Upper lobe of left lung (tissue), 4 donors: ENCODE data around the gene TACC2.

Source experiments
- CTCF ChIP-seq, 6 experiments: fragments of 450-650 bp in 4 of 6; fragments of 200-600 bp in 2 of 6; sonication (generic) in 2 of 6; IDR thresholded peaks; one replicate each; pipeline ENCODE4 v1.5.1; 2016 to 2019; ENCODE audit warnings: antibody characterized with exemption in 6 of 6
- EP300 ChIP-seq, 4 donors: sonication (generic); formaldehyde crosslinking; IDR thresholded peaks; one replicate each; pipeline ENCODE4 v1.5.1; 2017; ENCODE audit warnings: antibody characterized with exemption in 4 of 4, control low read depth in 2 of 4
- POLR2A ChIP-seq, 4 donors: fragments of 450-650 bp; IDR thresholded peaks; one replicate each; pipeline ENCODE4 v1.5.1; 2016 to 2017; ENCODE audit warnings: antibody characterized with exemption in 4 of 4, mild to moderate bottlenecking in 2 of 4
- POLR2AphosphoS5 ChIP-seq, 2 donors: sonication (generic); formaldehyde crosslinking; IDR thresholded peaks; one replicate each; pipeline ENCODE4 v1.5.1; 2017; ENCODE audit warnings: antibody characterized with exemption in 2 of 2

- TF ChIP-seq POLR2A (IDR thresholded peaks at IDR 0.05) (no peak), CTCF (IDR thresholded peaks at IDR 0.05) (no peak), EP300 (IDR thresholded peaks at IDR 0.05) (no peak), POLR2AphosphoS5 (IDR thresholded peaks at IDR 0.05) (no peak)
These were observed 162.2 kb downstream of the TACC2 start for GRCh38 chr10:122151121-122151694.
